Measurements from ENCODE around the gene AGO1.
"Not testable (repeated sequence)": the region's sequence is repeated elsewhere in the genome, so short reads cannot be mapped to it uniquely, and the experiment has no call there.

The AGO1 gene

DNA sequence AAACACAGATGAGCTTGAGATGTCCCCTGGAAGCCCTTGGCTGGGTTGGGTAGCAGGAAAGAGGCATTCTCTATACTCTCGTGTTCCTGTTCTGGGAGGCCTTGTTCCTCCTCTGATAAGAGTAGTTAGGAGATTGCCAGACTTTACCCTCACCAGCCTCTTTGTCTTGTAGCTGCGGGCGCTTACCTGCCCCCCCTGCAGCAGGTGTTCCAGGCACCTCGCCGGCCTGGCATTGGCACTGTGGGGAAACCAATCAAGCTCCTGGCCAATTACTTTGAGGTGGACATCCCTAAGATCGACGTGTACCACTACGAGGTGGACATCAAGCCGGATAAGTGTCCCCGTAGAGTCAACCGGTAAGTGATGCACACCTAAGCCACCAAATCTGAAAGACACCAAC, 5.2 kb downstream of the AGO1 start:
- Histone ChIP-seq H3K36me3 (ENCODE audit: control insufficient read depth, insufficient read depth, low read length, severe bottlenecking) (peaks cover 35% of the 10 kb centered on the region), H3K4me3 (ENCODE audit: low read length) (no peak overlapping the region), H3K4me1 (ENCODE audit: control insufficient read depth, insufficient read depth, low read length) (no peaks in the 10 kb centered on the region), H3K27me3 (replicated peaks; ENCODE audit: control insufficient read depth, insufficient read depth, low read length) (no peaks in the 10 kb centered on the region), H3K9me3 (ENCODE audit: control insufficient read depth, low read length) (no peaks in the 10 kb centered on the region), H3K9ac (ENCODE audit: low read length) (no peak overlapping the region)
- DNase-seq (ENCODE audit: low read depth) = no peak

DNA sequence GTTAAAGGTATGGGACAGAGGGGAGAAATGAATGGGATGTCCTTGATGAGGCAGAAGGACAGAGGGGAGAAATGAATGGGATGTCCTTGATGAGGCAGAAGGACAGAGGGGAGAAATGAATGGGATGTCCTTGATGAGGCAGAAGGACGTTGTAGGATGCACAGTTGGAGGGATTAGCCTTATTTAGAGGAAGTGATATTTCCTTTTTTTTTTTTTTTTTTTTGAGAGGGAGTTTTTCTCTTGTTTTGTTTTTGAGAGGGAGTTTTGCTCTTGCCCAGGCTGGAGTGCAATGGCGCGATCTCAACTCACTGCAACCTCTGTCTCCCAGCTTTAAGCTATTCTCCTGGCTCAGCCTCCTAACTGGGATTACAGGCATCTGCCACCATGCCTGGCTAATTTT, 6.0 kb downstream of the AGO1 start:
- not testable (repeated sequence) for H3K4me1 ChIP-seq (ENCODE audit: control insufficient read depth, insufficient read depth, low read length); H3K4me3 ChIP-seq (ENCODE audit: low read length); H3K9ac ChIP-seq (ENCODE audit: low read length); DNase-seq (ENCODE audit: low read depth); H3K27me3 ChIP-seq (replicated peaks; ENCODE audit: control insufficient read depth, insufficient read depth, low read length); H3K9me3 ChIP-seq (ENCODE audit: control insufficient read depth, low read length)
- H3K36me3 ChIP-seq (ENCODE audit: control insufficient read depth, insufficient read depth, low read length, severe bottlenecking) = peaks cover 43% of the 10 kb centered on the region

DNA sequence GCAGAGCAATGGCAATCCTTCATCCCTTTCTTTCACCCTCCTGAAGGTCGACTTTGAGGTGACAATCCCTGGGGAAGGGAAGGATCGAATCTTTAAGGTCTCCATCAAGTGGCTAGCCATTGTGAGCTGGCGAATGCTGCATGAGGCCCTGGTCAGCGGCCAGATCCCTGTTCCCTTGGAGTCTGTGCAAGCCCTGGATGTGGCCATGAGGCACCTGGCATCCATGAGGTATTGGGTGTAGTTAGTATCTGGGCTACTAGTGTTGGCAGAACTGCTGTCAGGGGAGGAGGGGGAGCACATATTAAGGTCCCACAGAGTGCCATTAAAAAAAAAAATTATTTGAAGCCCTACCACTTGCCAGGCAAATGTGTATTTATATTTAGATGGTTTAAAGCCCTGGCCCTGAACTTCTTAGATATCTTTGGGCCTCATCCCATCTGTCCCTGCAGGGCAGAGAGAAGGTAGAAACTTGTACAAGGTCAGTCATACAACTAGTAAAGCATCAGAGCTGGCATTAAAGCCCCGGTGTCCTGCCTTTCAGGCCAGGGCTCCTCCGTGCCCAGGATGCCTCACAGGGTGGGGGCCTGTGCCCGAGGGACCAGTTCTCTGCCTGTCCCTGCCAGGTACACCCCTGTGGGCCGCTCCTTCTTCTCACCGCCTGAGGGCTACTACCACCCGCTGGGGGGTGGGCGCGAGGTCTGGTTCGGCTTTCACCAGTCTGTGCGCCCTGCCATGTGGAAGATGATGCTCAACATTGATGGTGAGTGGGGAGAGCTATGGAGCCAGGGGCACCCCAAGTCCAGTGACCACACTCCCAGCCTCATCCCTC, 10.3 kb downstream of the AGO1 start:
- DNase-seq (ENCODE audit: low read depth) = no peak
- no peak overlapping the region for H3K4me3 ChIP-seq (ENCODE audit: low read length)
- no peaks in the 10 kb centered on the region for H3K9me3 ChIP-seq (ENCODE audit: control insufficient read depth, low read length)
- no peaks in the 10 kb centered on the region for H3K27me3 ChIP-seq (replicated peaks; ENCODE audit: control insufficient read depth, insufficient read depth, low read length)
- H3K9ac ChIP-seq (ENCODE audit: low read length) = no peak overlapping the region
- peaks cover 70% of the 10 kb centered on the region for H3K36me3 ChIP-seq (ENCODE audit: control insufficient read depth, insufficient read depth, low read length, severe bottlenecking)
- H3K4me1 ChIP-seq (ENCODE audit: control insufficient read depth, insufficient read depth, low read length) = no peaks in the 10 kb centered on the region

DNA sequence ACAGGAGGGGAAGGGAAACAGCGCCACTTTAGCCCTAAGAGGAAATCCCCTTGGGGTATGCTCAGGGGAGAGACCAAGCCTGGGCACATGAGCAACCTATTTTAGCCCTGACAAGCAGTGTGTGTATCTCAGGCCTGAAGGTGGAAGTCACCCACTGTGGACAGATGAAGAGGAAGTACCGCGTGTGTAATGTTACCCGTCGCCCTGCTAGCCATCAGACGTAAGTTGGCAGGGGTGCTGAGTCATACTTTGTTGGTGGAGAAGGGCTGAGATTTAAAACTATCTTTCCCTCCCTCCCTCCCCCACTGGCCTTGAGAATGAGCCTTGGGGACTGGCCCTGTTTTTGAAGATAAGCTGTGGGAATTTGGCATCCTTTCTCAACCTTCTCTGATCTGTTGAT, 11.2 kb downstream of the AGO1 start:
- Histone ChIP-seq H3K4me1 (ENCODE audit: control insufficient read depth, insufficient read depth, low read length) (no peaks in the 10 kb centered on the region), H3K36me3 (ENCODE audit: control insufficient read depth, insufficient read depth, low read length, severe bottlenecking) (peaks cover 71% of the 10 kb centered on the region), H3K4me3 (ENCODE audit: low read length) (no peak overlapping the region), H3K27me3 (replicated peaks; ENCODE audit: control insufficient read depth, insufficient read depth, low read length) (no peaks in the 10 kb centered on the region), H3K9me3 (ENCODE audit: control insufficient read depth, low read length) (no peaks in the 10 kb centered on the region), H3K9ac (ENCODE audit: low read length) (no peak overlapping the region)
- DNase-seq (ENCODE audit: low read depth) = no peak

DNA sequence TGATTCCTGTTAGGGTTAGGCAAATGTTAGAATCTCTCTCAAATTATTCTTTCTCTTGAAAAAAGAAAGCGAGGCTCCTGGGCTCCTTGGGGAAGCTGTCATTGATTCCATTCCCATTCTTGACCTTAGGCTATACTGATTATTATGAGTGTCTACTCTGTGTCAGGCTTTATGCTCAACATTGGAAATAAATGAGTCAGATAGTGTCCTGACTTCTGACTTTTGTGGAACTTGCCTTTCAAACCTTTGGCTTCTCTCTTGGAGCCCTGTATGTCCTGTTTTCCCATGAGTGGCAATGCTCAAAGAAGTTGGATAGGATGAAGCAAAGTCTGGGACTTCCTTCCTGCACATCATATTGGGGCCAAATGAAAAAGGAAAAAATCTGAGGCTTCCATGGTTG, 11.6 kb downstream of the AGO1 start:
- Histone ChIP-seq H3K36me3 (ENCODE audit: control insufficient read depth, insufficient read depth, low read length, severe bottlenecking) (peaks cover 71% of the 10 kb centered on the region), H3K27me3 (replicated peaks; ENCODE audit: control insufficient read depth, insufficient read depth, low read length) (no peaks in the 10 kb centered on the region), H3K9ac (ENCODE audit: low read length) (no peak overlapping the region), H3K9me3 (ENCODE audit: control insufficient read depth, low read length) (no peaks in the 10 kb centered on the region), H3K4me1 (ENCODE audit: control insufficient read depth, insufficient read depth, low read length) (no peaks in the 10 kb centered on the region), H3K4me3 (ENCODE audit: low read length) (no peak overlapping the region)
- no peak for DNase-seq (ENCODE audit: low read depth)

DNA sequence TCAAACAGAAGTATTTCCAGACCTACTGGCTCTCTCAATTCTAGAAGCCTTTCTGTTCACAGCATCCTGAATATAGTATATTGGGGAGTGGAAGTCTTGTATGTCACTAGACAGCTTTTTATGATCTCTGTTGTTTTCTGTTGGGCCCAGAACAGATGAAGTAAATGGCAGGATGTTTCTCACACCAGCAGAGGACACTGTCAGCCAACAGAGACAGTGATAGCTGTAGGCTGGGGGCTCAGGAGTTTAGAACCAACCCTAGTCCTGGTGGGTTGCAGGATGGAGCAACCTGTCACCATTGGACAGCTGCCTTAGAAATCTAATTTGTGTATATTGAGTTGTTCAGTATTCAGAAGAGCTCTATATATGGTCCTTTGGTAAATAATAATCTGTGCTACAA, 16.9 kb downstream of the AGO1 start:
- H3K27me3 ChIP-seq (replicated peaks; ENCODE audit: control insufficient read depth, insufficient read depth, low read length) = no peaks in the 10 kb centered on the region
- H3K9ac ChIP-seq (ENCODE audit: low read length) = no peak overlapping the region
- no peak overlapping the region for H3K4me3 ChIP-seq (ENCODE audit: low read length)
- DNase-seq (ENCODE audit: low read depth) = no peak
- H3K9me3 ChIP-seq (ENCODE audit: control insufficient read depth, low read length) = no peaks in the 10 kb centered on the region
- no peaks in the 10 kb centered on the region for H3K4me1 ChIP-seq (ENCODE audit: control insufficient read depth, insufficient read depth, low read length)
- H3K36me3 ChIP-seq (ENCODE audit: control insufficient read depth, insufficient read depth, low read length, severe bottlenecking) = peaks cover 45% of the 10 kb centered on the region

DNA sequence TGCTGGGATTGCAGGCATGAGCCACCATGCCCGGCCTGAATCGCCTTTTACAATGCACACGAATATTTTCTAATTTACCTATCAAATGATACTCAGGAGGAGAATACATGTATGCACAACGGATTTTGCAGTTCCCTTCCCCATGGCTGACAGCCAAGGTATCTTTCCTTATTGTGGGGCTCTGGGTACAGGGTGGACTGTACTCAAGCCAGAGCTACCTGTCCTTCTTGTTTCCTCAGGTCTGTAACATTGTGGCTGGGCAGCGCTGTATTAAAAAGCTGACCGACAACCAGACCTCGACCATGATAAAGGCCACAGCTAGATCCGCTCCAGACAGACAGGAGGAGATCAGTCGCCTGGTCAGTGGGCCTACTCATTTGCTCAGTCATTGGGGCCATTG, 18.2 kb downstream of the AGO1 start:
- Histone ChIP-seq H3K4me1 (ENCODE audit: control insufficient read depth, insufficient read depth, low read length) (no peaks in the 10 kb centered on the region), H3K4me3 (ENCODE audit: low read length) (no peak overlapping the region), H3K27me3 (replicated peaks; ENCODE audit: control insufficient read depth, insufficient read depth, low read length) (no peaks in the 10 kb centered on the region), H3K9me3 (ENCODE audit: control insufficient read depth, low read length) (no peaks in the 10 kb centered on the region), H3K36me3 (ENCODE audit: control insufficient read depth, insufficient read depth, low read length, severe bottlenecking) (peaks cover 45% of the 10 kb centered on the region), H3K9ac (ENCODE audit: low read length) (no peak overlapping the region)
- DNase-seq (ENCODE audit: low read depth) = no peak

DNA sequence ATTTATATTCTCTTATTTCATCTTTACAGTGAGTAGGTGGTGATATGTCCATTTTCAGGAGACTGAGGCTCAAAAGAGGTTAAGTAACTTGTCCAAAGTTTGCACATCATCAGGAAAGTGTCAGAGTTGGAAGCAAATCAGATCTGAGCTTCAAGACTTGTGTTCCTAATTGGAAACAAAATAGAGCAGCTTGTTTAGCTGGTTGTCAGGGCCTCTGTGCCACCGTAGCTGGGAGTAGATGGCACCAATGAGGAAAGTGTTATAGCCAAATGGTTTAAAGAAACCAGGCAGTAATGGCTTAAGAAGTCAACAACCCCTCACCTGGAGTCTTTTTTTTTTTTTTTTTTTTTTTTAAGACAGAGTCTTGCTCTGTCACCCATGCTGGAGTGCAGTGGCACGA, 19.7 kb downstream of the AGO1 start:
- Histone ChIP-seq H3K27me3 (replicated peaks; ENCODE audit: control insufficient read depth, insufficient read depth, low read length) (no peaks in the 10 kb centered on the region), H3K9me3 (ENCODE audit: control insufficient read depth, low read length) (no peaks in the 10 kb centered on the region), H3K4me3 (ENCODE audit: low read length) (no peak overlapping the region), H3K4me1 (ENCODE audit: control insufficient read depth, insufficient read depth, low read length) (no peaks in the 10 kb centered on the region), H3K36me3 (ENCODE audit: control insufficient read depth, insufficient read depth, low read length, severe bottlenecking) (peaks cover 51% of the 10 kb centered on the region), H3K9ac (ENCODE audit: low read length) (no peak overlapping the region)
- DNase-seq (ENCODE audit: low read depth) = no peak

DNA sequence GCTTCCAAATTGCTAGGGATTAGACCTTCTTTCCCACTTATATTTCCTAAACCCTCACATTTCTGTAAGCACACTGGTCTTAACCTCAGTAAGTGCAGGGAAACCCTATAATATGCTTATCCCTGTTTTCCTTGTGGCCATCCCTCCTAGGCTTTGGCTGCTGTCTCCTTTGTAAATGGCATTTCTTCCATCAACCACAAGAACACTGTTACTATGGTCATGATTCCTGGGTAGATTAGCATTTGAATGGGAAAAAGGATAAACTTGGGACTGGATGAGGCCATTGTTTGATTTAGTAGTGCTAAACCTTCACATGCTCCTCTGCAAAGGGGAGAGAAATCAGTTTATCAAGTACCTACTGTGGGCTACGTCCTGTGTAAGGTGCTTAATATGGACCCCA, 31.7 kb downstream of the AGO1 start:
- no peak for DNase-seq (ENCODE audit: low read depth)
- Histone ChIP-seq H3K9me3 (ENCODE audit: control insufficient read depth, low read length) (no peaks in the 10 kb centered on the region), H3K4me3 (ENCODE audit: low read length) (no peak overlapping the region), H3K4me1 (ENCODE audit: control insufficient read depth, insufficient read depth, low read length) (no peaks in the 10 kb centered on the region), H3K36me3 (ENCODE audit: control insufficient read depth, insufficient read depth, low read length, severe bottlenecking) (peaks cover 75% of the 10 kb centered on the region), H3K9ac (ENCODE audit: low read length) (no peak overlapping the region), H3K27me3 (replicated peaks; ENCODE audit: control insufficient read depth, insufficient read depth, low read length) (no peaks in the 10 kb centered on the region)

DNA sequence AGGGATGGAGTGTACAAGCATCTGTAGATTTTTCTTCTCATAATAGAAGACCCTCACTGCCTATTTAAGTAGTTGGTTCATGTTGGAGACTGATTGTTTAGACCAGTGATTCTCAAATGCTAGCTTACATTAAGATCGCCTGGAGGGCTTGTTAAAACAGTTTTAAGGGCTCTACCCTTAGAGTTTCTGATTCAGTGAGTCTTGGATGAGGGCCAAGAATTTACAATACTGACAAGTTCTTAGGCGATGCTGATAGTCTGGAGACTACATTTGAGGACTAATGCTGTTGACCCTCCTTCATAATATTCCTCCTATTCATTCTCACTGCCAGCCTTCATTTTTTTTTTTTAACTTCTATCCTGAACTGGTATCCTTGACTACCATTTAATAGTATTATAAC, 32.7 kb downstream of the AGO1 start:
- H3K4me3 ChIP-seq (ENCODE audit: low read length) = no peak overlapping the region
- DNase-seq (ENCODE audit: low read depth) = no peak
- peaks cover 73% of the 10 kb centered on the region for H3K36me3 ChIP-seq (ENCODE audit: control insufficient read depth, insufficient read depth, low read length, severe bottlenecking)
- no peaks in the 10 kb centered on the region for H3K4me1 ChIP-seq (ENCODE audit: control insufficient read depth, insufficient read depth, low read length)
- H3K9me3 ChIP-seq (ENCODE audit: control insufficient read depth, low read length) = no peaks in the 10 kb centered on the region
- no peak overlapping the region for H3K9ac ChIP-seq (ENCODE audit: low read length)
- no peaks in the 10 kb centered on the region for H3K27me3 ChIP-seq (replicated peaks; ENCODE audit: control insufficient read depth, insufficient read depth, low read length)

DNA sequence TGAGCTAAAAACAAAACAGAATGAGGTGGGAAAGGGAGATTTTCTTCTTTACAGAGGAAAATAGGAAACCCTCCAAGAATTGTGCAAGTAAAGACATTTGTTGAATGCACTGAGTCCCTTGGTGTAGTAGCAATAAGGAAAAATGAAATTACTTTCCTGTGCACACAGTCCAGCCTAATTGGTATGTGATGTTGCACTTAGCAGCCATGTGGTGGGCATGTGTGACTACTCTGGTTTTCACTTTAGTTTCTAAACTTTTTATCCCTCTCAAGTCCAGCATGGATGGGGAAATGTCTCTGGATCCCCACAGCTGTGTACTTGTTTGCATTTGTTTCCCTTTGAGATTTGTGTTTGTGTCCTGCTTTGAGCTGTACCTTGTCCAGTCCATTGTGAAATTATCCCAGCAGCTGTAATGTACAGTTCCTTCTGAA, 40.8 kb downstream of the AGO1 start:
- Histone ChIP-seq H3K4me3 (ENCODE audit: low read length) (no peak overlapping the region), H3K4me1 (ENCODE audit: control insufficient read depth, insufficient read depth, low read length) (peaks cover 10% of the 10 kb centered on the region), H3K36me3 (ENCODE audit: control insufficient read depth, insufficient read depth, low read length, severe bottlenecking) (peaks cover 21% of the 10 kb centered on the region), H3K27me3 (replicated peaks; ENCODE audit: control insufficient read depth, insufficient read depth, low read length) (no peaks in the 10 kb centered on the region), H3K9me3 (ENCODE audit: control insufficient read depth, low read length) (no peaks in the 10 kb centered on the region), H3K9ac (ENCODE audit: low read length) (no peak overlapping the region)
- DNase-seq (ENCODE audit: low read depth) = peak; percentile 29

DNA sequence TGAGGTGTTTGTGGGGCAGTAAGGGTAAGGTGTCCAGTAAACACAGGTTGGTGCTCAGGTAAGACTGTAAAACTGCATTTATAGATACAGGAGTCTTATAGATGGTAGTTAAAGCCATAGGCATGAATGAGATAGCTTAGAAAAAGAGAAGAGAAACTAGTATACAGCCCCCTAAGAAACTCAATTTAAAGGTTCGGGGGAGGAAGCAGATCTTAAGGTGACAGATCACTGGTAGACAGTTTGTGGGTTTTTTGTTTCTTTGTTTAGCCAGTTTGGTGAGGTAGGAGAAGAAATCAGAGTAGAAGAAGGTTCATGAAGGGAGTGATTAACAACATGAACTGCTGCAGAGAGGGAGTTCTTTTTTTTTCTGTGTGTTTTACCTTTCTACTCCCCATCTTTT, 41.8 kb downstream of the AGO1 start:
- DNase-seq (ENCODE audit: low read depth) = no peak
- H3K4me3 ChIP-seq (ENCODE audit: low read length) = no peak overlapping the region
- no peaks in the 10 kb centered on the region for H3K27me3 ChIP-seq (replicated peaks; ENCODE audit: control insufficient read depth, insufficient read depth, low read length)
- no peak overlapping the region for H3K9ac ChIP-seq (ENCODE audit: low read length)
- H3K9me3 ChIP-seq (ENCODE audit: control insufficient read depth, low read length) = no peaks in the 10 kb centered on the region
- H3K36me3 ChIP-seq (ENCODE audit: control insufficient read depth, insufficient read depth, low read length, severe bottlenecking) = peaks cover 11% of the 10 kb centered on the region
- peaks cover 13% of the 10 kb centered on the region for H3K4me1 ChIP-seq (ENCODE audit: control insufficient read depth, insufficient read depth, low read length)
